ENCODE results near the gene LDB3.

GRCh38 chr10:86682675-86683074, 14.4 kb downstream of the LDB3 start:
- TF ChIP-seq POLR2AphosphoS5 (IDR thresholded peaks at IDR 0.05) (no peak), CTCF (IDR thresholded peaks at IDR 0.05) (no peak)

Measured in upper lobe of left lung (tissue), 4 donors.